ENCODE measurements around the gene ZDHHC14. TPM values are rescaled to one million over a fixed set of nuclear protein-coding genes. Genes with fewer than 3 reads are reported as not detected.

The ZDHHC14 gene
- total and polyA plus RNA-seq, 3 donors from 2014 or later = 28.5 to 74.9 (median 67.9) TPM

- H3K27me3 ChIP-seq = no peaks in the 10 kb centered on the region
- no peaks in the 10 kb centered on the region for H3K36me3 ChIP-seq (ENCODE audit: low read depth, missing control alignments)
- H3K27ac ChIP-seq = no peak overlapping the region
- intact Hi-C loops (cut with DNase I; ENCODE audit: low total_unique reads) = no loop called here
- no peak for TF ChIP-seq CTCF (IDR thresholded peaks at IDR 0.05)
- no peak for TF ChIP-seq POLR2A (IDR thresholded peaks at IDR 0.05)
- no peak for DNase-seq
- H3K9me3 ChIP-seq = no peaks in the 10 kb centered on the region
- H3K4me3 ChIP-seq = no peak overlapping the region
- WGBS, 2 donors = 89 to 91% methylated on average over 2 of the region's 2 CpGs
- H3K4me1 ChIP-seq = no peaks in the 10 kb centered on the region
These were observed 34.6 kb upstream of the ZDHHC14 start for GRCh38 chr6:157346373-157346772.

GRCh38 chr6:157358287-157358686 lies 22.7 kb upstream of the ZDHHC14 start:
- Histone ChIP-seq H3K27me3 (no peaks in the 10 kb centered on the region), H3K4me3 (no peak overlapping the region), H3K27ac (no peak overlapping the region), H3K9me3 (no peaks in the 10 kb centered on the region), H3K4me1 (no peaks in the 10 kb centered on the region), H3K36me3 (ENCODE audit: low read depth, missing control alignments) (no peaks in the 10 kb centered on the region)
- intact Hi-C loops (cut with DNase I; ENCODE audit: low total_unique reads) = no loop called here
- DNase-seq = no peak
- no peak for TF ChIP-seq POLR2A (IDR thresholded peaks at IDR 0.05)
- no peak for TF ChIP-seq CTCF (IDR thresholded peaks at IDR 0.05)
- WGBS, 2 donors = 82 to 90% methylated on average over 8 of the region's 8 CpGs

- TF ChIP-seq CTCF (IDR thresholded peaks at IDR 0.05) = no peak
- intact Hi-C loops (cut with DNase I; ENCODE audit: low total_unique reads) = no loop called here
- WGBS, 2 donors = 70 to 80% methylated on average over 3 of the region's 3 CpGs
- DNase-seq = no peak
- Histone ChIP-seq H3K36me3 (ENCODE audit: low read depth, missing control alignments) (no peaks in the 10 kb centered on the region), H3K27ac (no peak overlapping the region), H3K4me3 (no peak overlapping the region), H3K4me1 (no peaks in the 10 kb centered on the region), H3K27me3 (no peaks in the 10 kb centered on the region), H3K9me3 (no peaks in the 10 kb centered on the region)
These were observed 19.1 kb upstream of the ZDHHC14 start for GRCh38 chr6:157361886-157362285.

GRCh38 chr6:157364705-157365104 lies 16.3 kb upstream of the ZDHHC14 start:
- TF ChIP-seq POLR2A (IDR thresholded peaks at IDR 0.05) (no peak), CTCF (IDR thresholded peaks at IDR 0.05) (no peak)

GRCh38 chr6:157366648-157367047 lies 14.3 kb upstream of the ZDHHC14 start:
- Histone ChIP-seq H3K27me3 (no peaks in the 10 kb centered on the region), H3K4me3 (no peak overlapping the region), H3K4me1 (no peaks in the 10 kb centered on the region), H3K9me3 (no peaks in the 10 kb centered on the region), H3K36me3 (ENCODE audit: low read depth, missing control alignments) (no peaks in the 10 kb centered on the region), H3K27ac (no peak overlapping the region)
- intact Hi-C loops (cut with DNase I; ENCODE audit: low total_unique reads) = no loop called here
- WGBS, 2 donors = 62 to 63% methylated on average over 11 of the region's 11 CpGs
- DNase-seq = no peak
- TF ChIP-seq POLR2A (IDR thresholded peaks at IDR 0.05) (no peak), CTCF (IDR thresholded peaks at IDR 0.05) (no peak)

More at GRCh38 chr6:157364705-157365104, 16.3 kb upstream of the ZDHHC14 start:
- Histone ChIP-seq H3K4me3 (no peak overlapping the region), H3K9me3 (no peaks in the 10 kb centered on the region), H3K36me3 (ENCODE audit: low read depth, missing control alignments) (no peaks in the 10 kb centered on the region), H3K27me3 (no peaks in the 10 kb centered on the region), H3K27ac (no peak overlapping the region), H3K4me1 (no peaks in the 10 kb centered on the region)
- no peak for DNase-seq
- intact Hi-C loops (cut with DNase I; ENCODE audit: low total_unique reads) = no loop called here
- WGBS, 2 donors = 100% methylated on average over 1 of the region's 1 CpG
